GM15510 (cell line): ENCODE data around the gene DGKG.

Source experiments
- POLR2A ChIP-seq: IDR thresholded peaks from 3 replicates; pipeline ENCODE4 v1.6.1; 2011; ENCODE audit warnings: borderline replicate concordance; ENCODE audit not compliant: insufficient read length; ENCODE audit errors: extremely low read depth

DGKG gene

DNA sequence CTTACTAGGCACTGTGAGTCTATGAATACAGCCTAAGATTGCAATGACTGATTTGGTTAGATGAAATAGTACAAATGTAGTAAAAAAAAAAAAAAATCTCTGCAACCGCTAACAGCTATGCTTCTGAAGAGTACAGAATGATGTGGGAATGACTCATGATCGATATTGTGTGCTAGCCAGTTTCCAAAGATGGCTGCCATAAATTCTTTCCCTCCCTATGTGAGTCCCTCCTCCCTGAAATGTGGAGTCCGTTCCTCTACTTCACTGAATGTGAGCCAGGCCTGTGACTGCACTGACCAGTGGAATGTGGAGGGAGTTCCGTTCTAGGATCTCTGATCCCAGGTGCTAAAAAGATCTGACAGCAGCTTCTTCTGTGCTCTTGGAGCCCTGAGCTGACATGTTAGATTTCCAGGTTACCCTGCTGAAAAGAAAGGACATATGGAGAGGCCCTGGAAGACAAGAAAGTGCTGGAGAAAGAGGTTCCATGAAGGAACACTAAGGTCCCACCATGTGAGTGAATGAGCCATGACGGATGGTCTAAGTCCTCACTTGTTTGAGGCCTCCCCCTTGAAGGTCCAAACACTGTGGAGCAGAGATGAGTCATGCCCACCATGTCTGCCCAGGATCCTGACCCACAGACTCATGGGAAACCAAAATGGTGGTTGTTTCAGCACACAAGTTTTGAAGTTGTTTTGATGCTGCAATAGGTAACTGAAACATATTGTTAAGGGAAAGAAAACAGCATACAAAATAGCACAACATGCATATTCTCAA, 46.3 kb downstream of the DGKG start:
- TF ChIP-seq POLR2A: no peak

DNA sequence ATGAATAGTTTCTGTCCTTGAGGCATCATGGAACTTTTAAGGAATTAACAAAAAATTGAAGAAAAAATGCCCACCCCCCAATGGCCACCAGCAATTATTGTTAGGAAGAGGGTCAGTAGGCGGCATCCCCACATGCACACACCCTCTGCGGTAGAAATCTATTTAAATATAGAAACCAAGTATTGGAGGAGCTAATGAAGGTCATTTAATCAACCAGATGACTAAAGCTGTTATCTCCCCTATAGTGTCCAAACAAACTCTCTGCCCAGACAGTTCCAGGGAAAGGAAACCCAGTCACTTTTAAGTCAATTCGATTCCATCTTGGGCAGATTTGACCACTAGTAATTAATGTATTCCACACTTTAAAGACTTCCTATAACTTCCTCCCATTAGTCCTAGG, 47.1 kb downstream of the DGKG start:
- TF ChIP-seq POLR2A: no peak

DNA sequence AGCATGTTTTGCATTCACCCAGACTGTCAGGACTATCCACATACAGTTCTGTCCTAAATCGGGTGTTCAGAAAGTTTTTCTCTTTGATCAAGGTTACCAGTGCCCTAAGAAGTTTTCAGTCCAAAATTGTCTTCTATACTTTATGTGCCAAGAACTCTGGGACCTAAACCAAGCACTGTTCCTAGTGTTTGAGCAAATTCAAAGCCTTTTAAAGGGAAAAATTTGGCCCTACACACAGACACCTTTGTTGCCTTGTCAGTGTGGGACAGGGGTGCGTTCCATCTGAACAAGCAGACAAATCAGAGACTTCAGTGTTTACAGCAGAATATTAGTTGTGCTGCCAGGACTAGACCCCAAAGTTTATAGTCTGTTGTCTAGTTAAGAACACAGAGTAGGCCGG, 50.6 kb downstream of the DGKG start:
- no peak for TF ChIP-seq POLR2A

DNA sequence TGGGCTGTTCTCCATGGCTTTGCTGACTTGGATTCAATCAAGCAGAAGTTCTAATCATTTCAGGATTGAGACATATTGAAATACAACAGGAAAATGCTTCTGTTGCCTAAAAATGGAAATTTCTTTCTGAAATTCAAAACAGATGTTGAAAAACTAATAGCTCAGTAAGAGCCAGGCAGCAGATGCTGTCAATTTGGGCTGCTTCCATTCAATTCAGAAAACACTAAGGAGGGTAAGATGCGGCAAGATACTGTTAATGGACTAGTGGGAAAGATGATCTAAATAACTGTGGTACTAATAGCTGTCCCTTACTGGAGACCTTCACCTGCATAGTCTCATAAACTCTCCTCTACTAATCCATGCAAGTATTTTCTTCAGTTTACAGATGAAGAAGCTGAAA, 53.5 kb downstream of the DGKG start:
- no peak for TF ChIP-seq POLR2A

DNA sequence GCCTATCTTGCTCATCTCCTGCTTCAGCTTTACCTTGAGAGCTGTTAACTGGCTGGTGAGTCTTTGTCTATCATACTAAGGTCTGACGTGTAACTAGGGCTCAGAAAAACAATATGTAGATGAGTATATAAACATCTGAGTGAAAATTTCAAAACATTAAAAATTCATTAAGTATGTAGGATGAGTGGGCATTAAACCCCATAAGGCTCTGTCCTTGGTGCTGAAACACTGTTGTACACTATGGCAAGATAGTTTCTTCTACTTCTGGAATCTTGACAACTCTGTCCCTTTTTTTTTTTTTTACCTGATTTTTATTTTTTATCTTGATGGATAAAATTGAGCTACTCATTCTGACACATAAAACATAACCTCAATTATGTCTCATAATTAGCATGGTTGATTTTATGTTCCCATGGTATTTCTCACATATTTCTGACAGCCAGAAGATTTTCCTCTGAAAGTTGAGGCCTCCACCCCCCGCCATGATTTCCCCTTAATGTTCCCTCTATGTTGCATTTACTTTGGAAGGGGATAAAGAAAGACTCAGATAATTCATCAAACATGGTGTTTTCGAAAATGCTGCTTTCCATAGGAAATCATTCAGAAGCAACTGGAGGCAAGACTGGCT, 54.3 kb downstream of the DGKG start:
- TF ChIP-seq POLR2A: no peak

DNA sequence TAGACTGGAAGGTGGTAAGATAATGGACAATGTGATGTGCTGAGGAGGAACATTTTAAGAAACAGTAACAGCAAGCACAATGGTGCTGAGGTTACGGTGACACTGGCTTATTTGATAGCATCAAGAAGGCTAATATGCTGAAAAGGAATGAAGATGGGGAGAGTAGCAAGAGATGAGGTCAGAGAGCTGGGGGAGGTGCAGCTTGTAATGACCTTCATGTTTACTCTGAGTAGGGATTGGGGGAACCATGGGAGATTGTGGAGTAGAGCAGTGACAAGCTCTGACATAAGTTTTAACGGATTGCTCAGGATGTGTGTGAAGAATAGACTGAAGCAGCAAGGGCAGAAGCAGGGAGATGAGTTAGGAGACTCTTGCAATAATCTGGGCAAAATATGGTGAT, 56.7 kb downstream of the DGKG start:
- TF ChIP-seq POLR2A: no peak

DNA sequence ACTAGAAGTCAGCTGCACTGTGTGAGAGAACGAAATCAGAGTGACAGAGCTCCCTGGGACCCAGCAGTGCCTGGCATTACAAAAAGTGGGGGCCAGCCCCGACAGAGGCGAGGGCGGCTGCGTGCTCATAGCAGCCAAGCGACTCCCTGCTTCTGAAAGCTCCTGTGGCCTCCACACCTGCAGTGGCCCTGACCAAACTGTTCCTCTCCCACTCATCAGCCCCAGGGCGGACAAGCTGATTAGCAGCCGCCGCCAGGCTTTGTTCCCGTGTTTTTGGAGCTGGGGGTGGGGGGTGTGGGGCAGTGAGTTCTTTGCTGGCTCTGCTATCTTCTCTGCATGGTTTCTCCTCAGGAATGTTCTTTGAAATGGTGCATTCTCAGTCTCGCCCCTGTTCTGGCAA, 58.1 kb downstream of the DGKG start:
- no peak for TF ChIP-seq POLR2A

DNA sequence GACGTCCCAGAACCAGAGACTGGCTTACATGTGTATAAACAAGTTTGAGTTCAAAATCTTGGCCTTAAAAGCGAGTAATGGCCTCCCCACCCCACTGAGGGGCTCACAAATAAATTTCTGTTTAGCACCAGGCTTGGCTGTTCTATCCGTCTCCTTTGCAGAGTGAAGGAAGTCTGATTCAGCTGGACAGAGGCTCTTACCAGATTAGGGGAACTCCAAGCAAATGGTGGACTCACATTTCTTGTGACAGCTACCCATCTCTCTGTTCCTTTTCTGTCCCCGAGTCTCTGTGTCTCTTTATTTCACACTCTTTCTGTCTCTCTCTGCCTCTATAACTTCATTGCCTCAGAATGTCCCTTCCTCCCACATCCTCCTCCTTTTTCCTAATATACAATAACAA, 62.7 kb downstream of the DGKG start:
- no peak for TF ChIP-seq POLR2A

DNA sequence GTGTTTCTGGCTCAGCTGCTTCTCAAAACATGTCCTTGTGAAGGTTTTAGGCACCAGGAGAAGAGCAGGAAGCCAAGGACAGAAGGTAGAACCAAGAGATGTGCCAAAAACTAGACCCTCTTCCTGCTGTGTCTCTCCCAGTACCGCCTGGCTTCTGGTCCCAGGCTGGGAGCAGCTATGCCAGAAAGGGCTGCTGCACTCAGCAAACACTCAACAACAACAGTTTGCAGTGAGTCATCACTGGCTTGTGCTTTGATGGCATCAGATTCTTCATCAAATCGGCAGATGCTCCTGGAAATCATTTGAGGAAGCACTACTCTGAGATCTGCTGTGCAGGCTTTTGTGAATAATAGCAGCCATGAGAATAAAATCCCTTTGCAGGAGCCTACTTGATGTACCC, 63.2 kb downstream of the DGKG start:
- TF ChIP-seq POLR2A: no peak

DNA sequence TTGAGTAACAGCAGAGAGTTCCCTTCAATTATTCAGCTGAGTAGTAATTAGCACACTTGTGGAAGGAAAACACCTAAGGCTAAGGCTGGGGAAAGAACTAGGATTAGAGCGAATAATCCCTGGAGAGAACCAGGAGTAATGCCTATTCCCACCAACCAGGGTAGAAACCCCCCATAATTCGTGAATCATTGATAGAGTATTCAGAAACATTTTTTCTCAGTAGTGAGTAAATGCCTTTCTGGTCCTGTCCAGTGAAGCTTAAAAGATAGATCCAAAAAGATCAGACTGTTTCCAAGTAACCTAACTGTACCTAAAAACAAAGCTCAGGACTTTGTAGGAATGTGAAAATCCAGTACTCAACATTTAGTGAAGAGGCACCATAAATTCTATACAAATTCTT, 71.2 kb downstream of the DGKG start:
- no peak for TF ChIP-seq POLR2A

DNA sequence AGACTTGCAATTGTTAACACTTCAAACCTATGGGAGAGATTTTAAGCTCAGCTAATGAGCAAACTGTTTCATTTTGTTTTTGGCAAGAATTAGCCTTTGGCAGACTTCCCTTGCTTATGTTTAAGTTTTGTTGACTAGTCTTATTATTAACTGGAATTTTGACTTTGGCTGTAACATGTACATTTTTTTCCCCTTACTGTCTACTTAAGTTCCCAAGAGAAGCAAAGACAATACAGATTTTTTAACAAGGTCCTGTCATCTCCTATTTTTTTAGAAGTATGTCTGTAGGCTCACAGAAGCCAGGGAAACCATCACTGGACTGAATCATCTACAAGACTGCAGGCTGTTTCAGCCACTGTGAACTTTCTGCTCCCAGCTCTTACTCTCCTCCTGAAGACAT, 74.3 kb downstream of the DGKG start:
- TF ChIP-seq POLR2A: no peak

DNA sequence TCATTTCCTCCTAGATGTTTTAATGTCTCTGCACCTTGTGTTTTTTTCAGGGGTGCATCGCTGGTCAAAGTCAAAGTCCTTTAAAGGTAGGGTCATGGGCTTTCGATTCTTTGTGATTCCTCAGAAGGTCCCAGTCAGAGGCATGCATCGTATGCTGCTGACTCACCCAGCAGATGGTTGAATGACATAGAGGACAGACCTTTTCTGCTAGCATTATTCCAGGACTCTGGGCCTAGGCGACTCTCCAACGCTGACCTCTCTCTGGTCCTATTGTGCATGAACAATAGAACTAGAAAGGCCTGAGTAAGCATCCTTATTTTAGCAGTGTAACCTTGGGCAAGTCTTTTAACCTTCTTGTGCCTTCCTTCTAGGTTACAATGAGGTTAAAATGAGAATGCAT, 75.9 kb downstream of the DGKG start:
- no peak for TF ChIP-seq POLR2A

DNA sequence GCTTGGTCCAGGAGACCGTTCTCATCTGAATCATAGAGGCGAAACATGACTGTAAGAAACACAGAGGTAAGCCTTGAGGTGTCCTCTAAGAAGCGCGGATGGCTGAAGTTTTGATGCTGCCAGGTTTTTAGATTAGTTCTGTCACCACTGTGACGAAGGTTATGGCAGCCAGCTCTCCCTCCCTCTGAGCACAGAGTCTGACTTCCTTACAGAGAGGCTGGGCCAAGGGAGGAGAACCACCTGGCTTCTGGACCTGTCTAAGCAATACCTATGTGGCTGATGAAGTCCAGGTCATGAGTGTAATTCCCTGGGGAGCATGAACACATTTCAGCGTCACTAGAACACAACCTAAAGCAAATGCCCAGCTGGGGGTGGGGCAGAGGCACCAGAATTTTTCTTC, 77.4 kb downstream of the DGKG start:
- TF ChIP-seq POLR2A: no peak

DNA sequence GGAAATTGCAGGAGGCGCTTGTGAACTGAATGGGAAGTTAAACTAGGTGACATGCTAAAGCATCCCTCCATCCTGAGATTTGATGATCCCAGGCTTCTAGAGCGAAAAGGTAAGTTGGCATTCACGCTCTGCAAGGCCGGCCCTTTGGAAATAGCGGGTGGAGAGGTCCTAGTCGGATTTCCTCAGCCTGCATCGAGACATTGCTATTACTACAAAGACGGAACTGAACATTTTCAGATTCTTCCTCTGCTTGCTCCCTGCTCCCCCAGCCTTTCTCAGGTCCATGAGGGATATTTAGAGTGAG, 77.7 kb downstream of the DGKG start:
- TF ChIP-seq POLR2A: no peak

DNA sequence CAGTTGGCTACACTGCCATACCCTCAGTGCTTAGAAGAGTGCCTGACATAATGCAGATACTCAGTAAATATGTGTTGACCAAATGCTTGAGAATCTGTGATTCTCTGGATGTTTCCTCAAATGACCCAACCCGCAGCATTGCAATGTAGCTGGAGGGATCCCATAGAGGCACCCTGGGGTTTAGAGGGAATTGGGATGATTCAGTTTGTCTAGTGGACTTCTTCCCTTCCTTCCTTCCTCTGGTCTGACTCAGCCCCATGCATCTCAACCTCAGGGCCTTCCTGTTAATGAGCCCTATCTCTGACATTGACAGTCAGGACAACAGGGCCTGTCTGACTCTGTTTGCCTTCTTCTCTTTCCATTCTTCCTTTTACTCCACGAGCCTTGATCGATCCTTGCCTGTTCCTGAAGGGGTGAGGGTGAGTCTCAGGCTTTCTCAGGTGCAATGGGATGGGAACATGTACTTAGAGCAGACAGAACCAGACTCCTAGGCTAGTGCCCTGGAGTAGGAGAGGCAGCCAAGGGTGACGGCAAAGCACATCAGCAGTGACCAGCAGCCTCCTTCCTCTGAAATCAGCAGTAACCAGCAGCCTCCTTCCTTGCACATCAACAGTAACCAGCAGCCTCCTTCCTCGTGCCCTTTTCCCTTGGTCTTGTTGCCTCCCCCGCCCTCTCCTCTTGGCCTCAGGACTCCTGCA, 78.2 kb downstream of the DGKG start:
- no peak for TF ChIP-seq POLR2A

DNA sequence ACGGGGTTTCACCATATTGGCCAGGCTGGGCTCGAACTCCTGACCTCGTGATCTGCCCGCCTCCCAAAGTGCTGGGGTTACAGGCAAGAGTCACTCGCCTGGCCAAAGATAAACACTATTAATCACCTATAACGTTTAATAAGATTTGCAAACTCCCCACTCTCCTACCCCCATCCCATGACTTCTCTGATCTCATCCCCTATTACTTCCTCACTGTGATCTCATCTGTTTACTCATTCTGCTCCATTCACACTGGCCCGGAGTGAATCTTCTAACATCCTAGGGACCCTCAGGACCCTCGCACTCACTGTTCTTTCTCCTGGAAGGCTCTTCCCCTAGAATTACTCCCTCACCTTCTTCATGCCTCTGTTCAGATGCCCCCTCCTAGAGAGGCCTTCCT, 78.9 kb downstream of the DGKG start:
- TF ChIP-seq POLR2A: no peak
